GM18511 (cell line): ENCODE measurements around the gene VKORC1L1.
"Not testable (repeated sequence)": the region's sequence is repeated elsewhere in the genome, so short reads cannot be mapped to it uniquely, and the experiment has no call there.

Experiments used
- ATAC-seq: cut with Tn5 transposase; IDR thresholded peaks from one replicate; pipeline ENCODE4 v1.9.1; 2021; ENCODE audit warnings: mild to moderate bottlenecking, moderate library complexity; ENCODE audit not compliant: unreplicated experiment

Gene VKORC1L1

GRCh38 chr7:65872776-65873581, at the start of gene VKORC1L1:
Gene VKORC1L1 (plus strand): TSS chr7:65873074. CDS start chr7:65873372, 298 bp downstream.
- ATAC-seq = peak; percentile 82

GRCh38 chr7:65827366-65827765, 45.5 kb upstream of the VKORC1L1 start:
- no peak for ATAC-seq

GRCh38 chr7:65832281-65832680, 40.6 kb upstream of the VKORC1L1 start:
- no peak for ATAC-seq

GRCh38 chr7:65836684-65837083, 36.2 kb upstream of the VKORC1L1 start:
- not testable (repeated sequence) for ATAC-seq

- not testable (repeated sequence) for ATAC-seq
Measured at GRCh38 chr7:65837541-65837956, 35.3 kb upstream of the VKORC1L1 start.

GRCh38 chr7:65839846-65840245, 33.0 kb upstream of the VKORC1L1 start:
- no peak for ATAC-seq

- ATAC-seq = no peak
Measured at GRCh38 chr7:65840446-65840845, 32.4 kb upstream of the VKORC1L1 start.

GRCh38 chr7:65843616-65844015, 29.3 kb upstream of the VKORC1L1 start:
- ATAC-seq = not testable (repeated sequence)

GRCh38 chr7:65846008-65846570, 26.8 kb upstream of the VKORC1L1 start:
- no peak for ATAC-seq

GRCh38 chr7:65853426-65853825, 19.4 kb upstream of the VKORC1L1 start:
- ATAC-seq = not testable (repeated sequence)

- ATAC-seq = not testable (repeated sequence)
Measured at GRCh38 chr7:65853892-65854291, 19.0 kb upstream of the VKORC1L1 start.

- not testable (repeated sequence) for ATAC-seq
Measured at GRCh38 chr7:65857321-65857894, 15.5 kb upstream of the VKORC1L1 start.

GRCh38 chr7:65858660-65859059, 14.2 kb upstream of the VKORC1L1 start:
- not testable (repeated sequence) for ATAC-seq

GRCh38 chr7:65866244-65866643, 6.6 kb upstream of the VKORC1L1 start:
- ATAC-seq = not testable (repeated sequence)

GRCh38 chr7:65867681-65868080, 5.2 kb upstream of the VKORC1L1 start:
- not testable (repeated sequence) for ATAC-seq

GRCh38 chr7:65869312-65869711, 3.6 kb upstream of the VKORC1L1 start:
- not testable (repeated sequence) for ATAC-seq

- ATAC-seq = not testable (repeated sequence)
Measured at GRCh38 chr7:65871451-65871850, 1.4 kb upstream of the VKORC1L1 start.

GRCh38 chr7:65873582-65874193, 814 bp downstream of the VKORC1L1 start:
- peak; percentile 41 for ATAC-seq

GRCh38 chr7:65875715-65876114, 2.8 kb downstream of the VKORC1L1 start:
- not testable (repeated sequence) for ATAC-seq

- ATAC-seq = peak; percentile 67
Measured at GRCh38 chr7:65879292-65880153, 6.6 kb downstream of the VKORC1L1 start.
